ENCODE data around the gene AGAP3.

Gene AGAP3

DNA sequence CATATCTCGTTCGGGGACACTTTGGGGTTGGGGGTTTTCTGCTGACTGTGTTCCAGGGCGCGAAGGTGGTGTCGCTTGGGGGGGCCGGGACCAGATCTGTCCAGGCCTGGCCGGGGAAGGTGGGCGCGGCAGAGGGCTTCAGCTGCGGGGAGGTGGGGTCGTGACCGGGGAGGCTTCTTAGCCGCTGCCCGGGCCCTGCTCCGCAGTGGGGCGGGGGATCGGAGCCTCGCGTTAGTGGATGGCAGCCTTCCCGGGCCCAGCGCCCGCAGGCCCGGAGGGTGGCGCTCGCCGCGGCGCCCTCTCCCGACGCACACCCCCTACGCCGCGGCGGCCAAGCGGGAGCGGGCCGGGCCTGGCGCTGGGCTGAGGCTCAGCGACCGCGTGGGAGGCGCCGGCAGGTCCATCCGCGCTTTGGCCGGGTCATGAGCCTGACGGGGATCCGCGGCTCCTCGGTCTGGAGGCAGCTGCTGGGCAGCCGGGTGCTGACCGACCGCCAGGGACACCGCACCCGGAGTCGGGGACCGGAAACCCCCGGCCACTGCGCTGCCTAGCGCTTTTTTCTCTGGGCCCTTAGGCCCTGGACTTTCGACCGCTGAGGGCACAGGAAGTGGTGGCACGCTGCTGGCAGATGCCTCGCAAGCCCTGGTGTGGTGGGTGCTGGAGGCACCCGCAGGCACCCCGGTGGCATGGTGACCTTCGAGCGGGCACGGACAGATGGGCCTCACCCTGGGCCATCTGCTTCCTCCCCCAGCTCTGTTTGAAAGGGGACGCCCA lies 1.2 kb downstream of the AGAP3 start:
- no peak for DNase-seq (ENCODE audit: low read depth in 1 of 2, low spot score in 1 of 2)

DNA sequence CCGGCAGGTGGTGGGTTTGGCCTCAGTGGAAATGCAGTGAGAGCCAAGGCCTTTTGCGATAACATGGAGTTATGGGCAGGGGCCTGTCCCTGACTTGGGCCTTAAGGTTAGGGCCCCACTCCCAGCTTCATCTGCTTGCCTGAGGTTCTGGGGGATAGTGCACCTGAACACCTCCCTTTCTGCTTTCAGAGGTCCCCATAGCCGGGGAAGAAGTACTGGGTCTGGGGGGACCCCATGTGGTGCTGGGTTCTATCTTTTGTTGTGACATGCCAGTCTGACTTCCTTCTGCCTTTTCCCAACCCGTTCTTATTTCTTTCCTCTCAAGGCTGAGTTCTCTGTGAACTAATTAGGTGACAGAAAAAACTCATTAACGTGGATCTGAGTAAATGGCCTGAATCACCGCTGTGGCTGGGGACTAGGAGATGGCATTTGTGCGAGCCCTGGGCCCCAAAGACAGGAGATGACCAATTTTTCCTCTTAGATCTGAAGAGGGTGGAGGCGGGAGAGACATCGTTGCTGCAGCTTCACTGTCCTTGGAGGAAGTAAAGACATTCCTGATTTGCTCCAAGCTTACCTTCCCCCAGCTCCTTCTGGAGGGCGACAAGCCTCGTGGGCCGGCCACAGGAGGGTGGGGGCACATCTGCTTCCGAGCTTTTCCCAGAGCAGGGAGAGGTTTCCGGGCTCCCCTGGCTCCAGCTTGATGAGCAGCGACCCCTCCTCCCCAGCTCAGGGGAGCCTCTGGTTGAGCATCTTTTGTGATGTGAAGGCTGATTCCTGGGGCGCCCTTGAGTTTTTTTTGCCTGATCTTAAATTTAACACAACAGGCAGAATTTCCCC lies 2.0 kb downstream of the AGAP3 start:
- no peak for DNase-seq (ENCODE audit: low read depth in 1 of 2, low spot score in 1 of 2)

DNA sequence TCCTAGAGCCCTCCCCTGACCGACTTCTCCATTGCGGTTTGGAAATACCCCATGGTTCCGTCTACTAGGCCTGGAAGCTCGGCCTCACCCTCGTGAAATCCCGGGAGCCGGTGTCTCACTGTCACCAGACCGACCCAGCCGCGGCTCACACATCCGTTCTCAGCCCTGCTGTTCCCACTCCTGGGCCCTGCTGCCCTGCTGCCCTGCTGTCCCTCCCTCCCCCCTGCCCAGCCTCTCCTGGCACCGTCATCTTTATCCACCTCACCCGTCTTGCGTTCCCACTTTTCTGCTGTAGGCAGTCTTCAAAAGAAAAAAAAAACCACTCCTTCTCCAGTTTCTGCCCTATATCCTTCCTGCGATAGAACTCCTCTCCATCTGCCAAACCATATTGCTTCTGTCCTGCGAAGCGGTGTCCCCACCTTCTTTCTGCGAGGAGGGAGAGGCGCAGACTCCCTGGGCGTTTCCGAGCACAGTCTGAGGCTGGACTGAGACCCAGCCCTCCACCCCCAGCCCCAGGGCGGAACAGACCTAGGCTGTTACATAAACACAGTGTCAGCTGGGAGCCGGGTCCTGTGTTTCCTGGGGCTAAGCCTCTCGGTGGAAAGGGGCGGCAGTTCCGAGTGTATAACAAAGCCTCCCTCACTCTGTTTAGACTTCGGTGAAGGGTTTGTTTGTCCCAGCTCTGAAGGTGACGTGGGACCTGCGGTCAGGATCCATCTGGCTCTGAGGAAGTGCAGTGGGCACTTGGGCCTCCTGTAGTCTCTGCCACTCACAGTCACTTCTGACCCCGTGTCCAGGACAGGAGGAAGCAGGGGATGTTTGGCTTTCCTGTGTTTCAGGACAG lies 2.8 kb downstream of the AGAP3 start:
- no peak for DNase-seq (ENCODE audit: low read depth in 1 of 2, low spot score in 1 of 2)

DNA sequence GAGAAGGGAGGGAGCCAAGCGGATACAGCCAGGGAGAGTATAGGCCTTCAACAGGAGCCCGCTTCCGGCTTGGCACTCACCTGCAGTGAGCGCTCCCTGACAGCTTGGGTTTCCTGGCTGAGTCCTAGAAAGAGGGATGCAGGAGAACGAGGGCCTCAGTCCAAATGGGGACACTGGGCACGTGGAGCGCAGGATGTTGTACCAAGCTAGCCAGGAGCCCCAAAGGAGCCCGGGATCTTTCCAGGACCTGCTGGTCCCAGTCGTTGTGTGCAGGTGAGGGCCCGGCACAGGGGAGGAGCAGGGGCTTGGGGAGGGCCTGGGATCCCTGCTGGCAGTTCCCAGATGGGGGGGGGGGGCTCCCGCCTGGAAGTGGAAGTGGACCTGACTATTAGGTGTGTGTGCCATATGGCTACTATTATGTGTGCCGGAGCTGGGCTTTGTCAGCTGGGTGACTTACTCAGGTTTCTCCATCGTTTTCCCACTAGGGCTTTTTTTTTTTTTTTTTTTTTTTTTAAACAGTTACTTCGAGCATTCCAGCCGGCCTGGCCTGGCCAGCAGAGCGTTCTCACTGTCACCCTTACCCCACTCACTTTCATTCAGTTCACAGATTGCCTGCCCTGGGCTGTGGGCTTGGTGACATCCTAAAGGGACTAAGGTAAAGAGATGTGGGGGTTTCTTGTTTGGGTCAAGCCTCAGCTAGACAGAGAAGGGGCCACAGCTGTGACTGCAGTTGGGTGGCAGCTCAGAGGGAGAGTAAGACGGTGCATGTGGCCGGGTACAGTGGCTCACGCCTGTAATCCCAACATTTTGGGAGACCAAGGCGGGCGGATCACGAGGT lies 3.8 kb downstream of the AGAP3 start:
- no peak for DNase-seq (ENCODE audit: low read depth in 1 of 2, low spot score in 1 of 2)

DNA sequence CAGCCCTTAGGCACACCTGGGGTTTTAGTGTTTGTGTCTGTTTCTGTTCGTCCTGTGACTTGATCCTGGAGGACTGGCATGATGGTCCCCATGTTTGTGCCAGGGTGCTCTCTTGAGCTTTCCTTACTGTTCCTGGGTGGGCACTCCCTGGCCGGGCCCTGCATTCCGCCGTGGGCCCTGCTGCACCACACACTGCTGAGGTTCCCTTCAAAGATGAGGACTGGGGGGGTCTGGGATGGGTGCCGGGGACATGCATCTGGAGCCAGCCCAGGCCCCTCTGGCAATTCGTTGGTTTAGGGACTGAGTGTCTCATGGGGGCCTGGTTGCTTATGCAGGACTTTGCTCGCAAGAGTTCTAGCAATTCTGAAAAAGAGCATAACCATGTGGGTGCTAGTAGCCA lies 4.7 kb downstream of the AGAP3 start:
- DNase-seq (ENCODE audit: low read depth in 1 of 2, low spot score in 1 of 2) = no peak

DNA sequence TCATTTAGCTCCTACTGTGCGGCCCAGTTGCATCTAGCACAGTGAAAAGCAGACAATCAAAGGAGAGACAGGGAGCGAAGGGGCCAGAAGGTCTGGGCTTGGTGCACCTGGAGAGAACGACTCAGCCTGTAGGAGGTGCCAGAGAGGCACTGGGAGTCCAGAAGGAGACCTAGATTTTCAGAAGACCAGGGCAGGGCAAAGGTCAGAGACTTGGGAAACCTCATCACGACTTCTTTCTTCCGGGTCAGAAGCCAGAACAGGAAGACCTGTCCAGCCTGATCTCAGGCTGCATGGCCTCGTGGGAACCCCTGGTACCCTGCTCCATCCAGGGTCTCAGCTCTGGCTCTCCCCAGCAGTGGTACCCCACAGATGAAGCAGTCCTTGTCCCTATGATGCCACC lies 5.2 kb downstream of the AGAP3 start:
- no peak for DNase-seq (ENCODE audit: low read depth in 1 of 2, low spot score in 1 of 2)

DNA sequence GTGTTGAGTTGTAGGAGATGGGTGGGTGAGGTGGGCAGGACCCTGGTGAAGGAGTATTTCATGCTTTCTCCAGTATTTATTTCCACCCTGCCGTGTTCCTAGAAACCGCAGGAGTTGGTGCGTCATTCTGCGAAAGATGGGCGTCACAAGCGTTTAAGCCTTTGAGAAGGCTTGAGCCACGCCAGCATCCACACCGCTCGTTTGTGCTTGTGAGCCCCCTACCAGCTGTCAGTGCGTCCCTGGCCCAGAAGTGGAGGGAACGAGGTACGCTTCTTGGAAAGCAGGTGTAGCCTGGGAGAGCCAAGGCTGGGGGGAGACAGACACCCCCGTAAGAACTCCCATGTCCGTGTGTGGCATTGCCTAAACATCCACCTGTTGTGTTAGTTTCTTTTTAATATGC lies 5.7 kb downstream of the AGAP3 start:
- no peak for DNase-seq (ENCODE audit: low read depth in 1 of 2, low spot score in 1 of 2)

DNA sequence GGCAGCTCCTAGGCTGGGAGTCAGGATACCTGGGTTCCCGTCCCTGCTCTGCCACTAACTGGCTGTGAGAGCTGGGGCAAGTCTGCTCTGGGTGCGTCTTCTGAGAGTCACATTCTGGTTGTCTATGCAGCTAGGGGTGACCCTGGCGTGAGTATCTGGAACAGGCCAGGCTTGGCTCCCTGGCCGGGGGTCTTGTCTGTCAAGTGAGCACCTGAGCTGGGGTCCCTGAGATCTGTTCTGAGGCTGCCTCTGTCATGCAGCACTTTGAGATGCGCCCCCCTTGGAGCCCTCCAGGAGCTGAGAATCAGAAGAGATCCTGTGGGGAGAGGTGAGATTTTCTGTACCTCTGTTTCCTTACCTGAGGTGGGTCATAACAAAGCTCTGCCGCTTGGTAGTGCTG lies 7.5 kb downstream of the AGAP3 start:
- no peak for DNase-seq (ENCODE audit: low read depth in 1 of 2, low spot score in 1 of 2)

DNA sequence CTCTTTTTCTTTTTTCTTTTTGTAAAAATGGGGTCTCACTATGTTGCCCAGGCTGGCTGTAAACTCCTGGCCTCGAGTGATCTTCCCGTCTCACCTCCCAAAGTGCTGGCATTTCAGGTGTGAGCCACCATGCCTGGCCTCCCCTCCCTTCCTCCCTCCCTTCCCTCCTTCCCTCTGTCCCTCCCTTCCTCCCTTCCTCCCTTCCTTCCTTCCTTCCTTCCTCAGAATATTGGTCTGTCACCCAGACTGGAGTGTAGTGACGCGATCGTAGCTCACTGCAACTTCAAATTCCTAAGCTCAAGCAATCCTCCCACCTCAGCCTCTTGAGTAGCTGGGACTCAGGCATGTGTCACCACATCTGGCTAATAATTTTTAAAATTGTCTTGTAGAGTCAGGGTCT lies 8.4 kb downstream of the AGAP3 start:
- DNase-seq (ENCODE audit: low read depth in 1 of 2, low spot score in 1 of 2) = no peak

DNA sequence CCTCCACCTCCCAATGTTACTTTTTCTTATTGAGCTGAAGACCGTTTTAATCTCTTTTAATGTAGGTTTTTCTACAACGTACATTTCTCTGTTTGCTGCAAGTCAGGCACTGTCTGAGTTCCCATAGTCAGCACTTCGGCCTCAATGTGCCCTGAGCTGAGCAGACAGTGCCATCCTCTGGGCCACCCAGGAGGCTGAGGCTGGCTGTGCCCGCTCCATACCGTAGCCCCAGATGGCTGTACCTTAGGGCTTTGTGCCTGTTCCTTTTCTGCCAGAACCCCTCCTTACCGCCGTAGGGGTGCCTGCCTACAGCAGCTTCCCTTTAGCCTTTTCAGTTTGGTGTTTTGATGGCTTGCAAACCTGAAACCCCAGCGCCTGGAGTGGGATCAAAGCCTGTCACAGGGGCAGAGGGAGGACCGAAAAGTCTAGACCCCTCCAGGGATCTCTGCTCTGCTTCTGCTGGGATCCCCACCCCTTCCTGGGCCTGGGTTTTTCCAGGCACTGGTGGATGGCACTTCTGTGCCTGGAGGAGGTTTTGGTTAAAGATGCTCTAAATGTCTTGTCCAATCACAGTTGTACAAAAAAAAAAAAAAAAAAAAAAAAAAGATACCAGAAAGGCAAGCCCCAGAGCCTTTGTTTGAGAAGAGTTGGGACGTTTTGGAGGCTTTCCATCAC lies 9.0 kb downstream of the AGAP3 start:
- DNase-seq (ENCODE audit: low read depth in 1 of 2, low spot score in 1 of 2) = no peak

DNA sequence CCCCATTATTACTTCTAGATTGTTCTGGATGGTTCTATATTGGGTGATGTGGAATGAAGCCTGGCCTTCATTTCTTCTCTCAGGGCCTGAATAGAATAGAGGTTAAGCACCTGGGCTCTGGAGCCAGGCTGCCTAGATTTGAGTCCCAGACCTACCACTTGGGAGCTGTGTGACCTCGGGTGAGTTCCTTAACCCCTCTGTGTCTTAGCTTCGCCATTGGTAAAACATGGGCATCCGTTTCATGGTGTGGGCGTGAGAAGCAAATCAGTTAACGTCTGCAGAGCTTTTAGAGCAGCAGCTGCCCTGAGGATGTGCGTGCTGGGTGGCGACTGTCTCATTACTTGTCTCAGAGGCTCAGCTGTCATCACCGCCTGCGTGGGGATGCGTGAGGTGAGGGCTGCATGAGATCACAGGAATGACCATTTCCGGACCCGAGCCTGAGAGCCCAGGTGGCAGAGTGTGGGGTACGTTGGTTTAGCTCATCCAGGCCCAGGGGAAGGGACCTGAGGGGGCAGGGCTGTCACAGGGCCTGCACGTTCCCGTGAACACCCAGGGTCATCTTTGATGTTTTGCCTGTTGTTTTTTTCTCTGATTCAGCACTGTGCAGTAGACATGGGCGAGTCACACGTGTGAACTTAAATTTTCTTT lies 9.7 kb downstream of the AGAP3 start:
- no peak for DNase-seq (ENCODE audit: low read depth in 1 of 2, low spot score in 1 of 2)

DNA sequence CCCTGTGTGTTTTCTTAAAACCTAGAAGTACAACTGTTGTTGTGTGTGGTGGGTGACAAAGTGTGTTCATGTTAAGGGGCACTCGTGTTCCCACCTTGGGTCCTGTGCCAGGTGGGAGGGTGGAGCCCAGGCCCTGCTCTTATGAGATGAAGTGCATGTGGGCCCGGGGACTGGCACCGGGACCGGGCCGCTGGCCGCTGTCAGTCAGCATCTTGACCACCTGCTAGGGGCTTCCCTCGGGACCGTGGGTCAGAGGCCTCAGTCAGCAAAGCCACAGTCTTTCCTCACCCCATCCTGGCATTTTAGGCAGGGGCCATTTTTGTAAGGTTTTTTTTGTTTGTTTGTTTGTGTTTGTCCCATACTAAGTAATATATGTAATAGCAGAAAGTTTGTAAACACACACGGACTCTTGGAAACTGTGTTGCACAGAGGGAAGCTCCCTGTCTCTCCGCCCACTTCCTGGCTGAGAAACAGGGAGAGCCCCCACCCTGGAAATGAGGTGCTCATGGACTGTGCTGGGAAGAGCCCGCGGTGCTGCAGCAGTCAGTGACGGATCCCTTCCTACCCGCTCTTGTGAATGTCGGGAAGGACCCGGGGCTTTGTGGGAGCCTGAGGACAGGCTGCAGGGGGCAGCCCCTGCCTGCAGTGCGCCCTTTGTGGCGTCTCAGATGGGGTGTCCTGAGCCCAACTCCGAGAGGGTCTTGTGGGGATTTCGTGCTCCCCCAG lies 13.4 kb downstream of the AGAP3 start:
- no peak for DNase-seq (ENCODE audit: low read depth in 1 of 2, low spot score in 1 of 2)

DNA sequence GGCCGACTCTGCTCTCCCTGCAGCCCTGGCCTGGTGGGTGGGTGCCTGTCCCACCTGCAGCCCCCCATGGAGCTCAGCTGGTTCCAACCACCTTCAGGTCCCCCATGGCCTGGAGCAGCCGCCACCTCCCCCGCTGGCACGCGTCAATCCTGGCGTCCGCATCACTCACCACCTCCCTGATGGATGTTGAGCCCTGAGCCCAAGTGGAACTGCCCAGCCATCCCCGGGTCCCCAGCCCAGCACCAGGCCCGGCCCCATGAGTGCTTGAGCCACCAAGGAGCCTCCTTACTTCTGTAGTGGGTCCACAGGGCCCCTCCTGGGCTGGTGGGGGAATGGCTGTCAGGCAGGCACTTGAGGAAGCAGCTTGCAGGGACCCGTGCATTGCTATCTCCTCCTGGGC lies 14.6 kb downstream of the AGAP3 start:
- DNase-seq (ENCODE audit: low read depth in 1 of 2, low spot score in 1 of 2) = no peak

DNA sequence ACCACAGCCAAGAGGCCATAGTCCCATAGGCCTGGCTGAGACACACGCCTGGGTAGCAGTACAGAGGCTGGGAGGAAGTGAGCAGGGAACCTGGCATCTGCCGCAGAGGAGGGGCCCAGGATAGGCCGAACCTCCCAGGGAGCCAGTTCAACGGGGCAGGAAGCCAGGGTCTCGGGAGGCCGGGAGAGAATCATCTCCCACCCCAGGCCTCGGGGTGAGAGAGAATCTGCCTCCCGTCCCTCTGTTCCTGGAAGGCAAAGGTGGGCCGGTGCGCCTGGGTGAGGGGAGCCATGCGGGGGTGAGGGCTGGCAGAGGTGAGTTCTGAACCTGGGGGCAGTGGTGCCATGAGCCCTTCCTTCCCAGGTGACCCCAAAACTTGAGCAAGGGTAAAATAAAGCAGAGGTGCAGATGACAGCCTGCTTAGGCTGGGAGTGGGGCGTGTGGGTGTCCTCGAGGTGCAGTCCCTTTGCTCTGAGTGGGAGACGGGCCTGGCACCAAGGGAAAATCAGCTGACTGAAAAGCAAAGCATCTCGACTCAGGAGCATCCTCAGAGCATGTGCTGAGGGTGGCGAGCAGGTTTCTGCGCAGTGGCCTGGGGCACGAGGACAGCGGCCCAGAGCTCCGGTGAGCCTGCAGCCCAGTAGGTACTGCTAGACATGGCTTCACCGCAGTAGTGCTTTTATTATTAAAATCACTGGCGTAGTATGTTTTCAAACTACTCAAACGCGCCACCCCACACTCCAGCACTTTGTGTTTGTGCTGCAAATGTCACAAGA lies 15.5 kb downstream of the AGAP3 start:
- DNase-seq (ENCODE audit: low read depth in 1 of 2, low spot score in 1 of 2) = no peak

DNA sequence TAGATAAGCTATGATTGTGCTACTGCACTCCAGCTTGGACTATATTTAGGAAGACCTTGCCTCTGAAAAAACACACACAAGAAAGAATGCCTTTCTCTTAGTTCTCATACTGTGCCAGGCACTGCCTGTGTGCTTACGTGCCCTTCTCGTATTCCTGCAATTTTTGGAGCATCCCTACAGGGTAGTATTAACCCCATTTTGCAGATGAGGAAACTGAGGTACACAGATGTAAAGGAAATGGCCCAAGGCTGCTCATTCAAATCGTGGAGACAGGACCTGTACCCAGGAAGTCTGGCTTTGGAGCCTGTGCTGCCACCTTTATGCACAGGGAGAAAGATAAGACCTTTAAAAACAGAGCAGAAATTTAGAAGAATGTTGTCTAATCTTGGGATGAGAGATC lies 16.7 kb downstream of the AGAP3 start:
- DNase-seq (ENCODE audit: low read depth in 1 of 2, low spot score in 1 of 2) = no peak

DNA sequence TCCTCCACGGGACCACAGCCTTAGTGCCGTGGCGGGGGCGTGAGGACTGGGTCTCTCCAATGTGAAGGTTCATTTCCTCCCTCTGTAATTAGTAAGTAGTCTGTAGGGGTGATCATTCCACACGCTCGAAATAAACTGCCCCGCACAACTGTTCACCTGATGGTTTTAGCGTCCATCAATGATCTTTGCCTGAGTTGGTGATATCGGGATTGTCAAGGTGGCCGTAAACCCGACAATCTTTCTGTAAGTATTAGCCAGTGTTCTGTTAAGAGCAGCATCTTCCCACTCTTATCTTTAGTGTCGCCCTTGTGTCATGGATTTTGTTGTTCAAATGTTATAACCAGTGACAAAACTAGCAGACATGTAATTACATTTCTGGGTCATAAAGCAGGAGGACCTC lies 17.7 kb downstream of the AGAP3 start:
- DNase-seq (ENCODE audit: low read depth in 1 of 2, low spot score in 1 of 2) = no peak

DNA sequence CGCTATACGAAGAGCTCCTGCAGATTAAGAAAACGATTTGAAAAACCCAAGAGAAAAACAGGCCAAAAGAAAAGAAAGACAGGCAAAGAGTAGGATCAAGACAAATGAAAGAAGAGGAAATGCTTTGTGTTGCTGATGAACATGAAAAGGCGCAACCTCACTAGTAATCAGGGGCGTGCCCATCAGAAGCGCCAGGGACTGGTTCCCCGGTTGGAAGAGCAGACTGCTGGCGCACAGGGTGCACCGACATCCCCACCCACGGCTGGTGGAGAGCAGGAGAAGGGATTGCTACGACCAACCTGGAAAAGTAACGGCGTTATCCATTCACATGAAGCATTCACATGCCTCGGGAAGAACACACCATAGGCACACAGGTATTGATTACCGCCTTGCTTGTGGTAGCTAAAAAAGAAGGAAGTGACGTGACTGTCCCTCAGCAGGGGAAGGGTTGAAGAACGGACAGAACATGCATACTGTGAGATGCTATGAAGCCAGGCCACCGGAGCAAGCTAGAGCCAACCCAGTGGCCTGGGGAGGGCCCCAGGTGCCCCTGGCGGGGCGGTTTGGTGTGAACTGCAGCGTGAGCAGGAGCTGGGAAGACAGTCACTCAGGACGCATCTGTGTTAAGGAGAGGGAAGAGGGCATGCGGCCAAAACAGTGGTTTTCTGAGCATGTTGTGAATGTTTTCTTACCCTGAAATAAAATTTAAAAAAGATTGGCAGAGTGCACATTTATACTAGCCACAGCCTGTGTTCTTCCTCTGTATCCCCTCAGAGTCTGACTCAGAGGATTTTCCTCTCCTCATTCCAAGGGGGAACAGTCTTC lies 18.3 kb downstream of the AGAP3 start:
- DNase-seq (ENCODE audit: low read depth in 1 of 2, low spot score in 1 of 2) = no peak

DNA sequence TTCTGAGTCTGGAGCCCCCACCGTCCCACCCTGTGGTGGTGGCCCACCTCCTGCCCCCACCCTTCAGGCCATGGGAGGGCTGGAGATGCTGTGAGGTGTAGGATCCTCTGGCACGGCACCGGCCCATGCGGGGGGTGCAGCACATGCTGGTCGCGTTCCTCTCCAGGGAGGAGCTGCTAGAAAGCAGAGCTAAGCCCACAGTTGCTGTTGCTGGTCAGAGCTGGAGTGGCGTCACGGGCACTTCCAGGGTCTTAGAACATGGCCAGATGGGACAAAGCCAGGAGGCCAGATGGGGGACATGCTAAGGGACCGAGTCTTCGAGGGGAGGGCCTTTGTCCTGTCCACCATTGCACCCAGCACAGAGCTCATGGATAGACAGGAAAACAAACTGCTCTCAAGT lies 21.6 kb downstream of the AGAP3 start:
- no peak for DNase-seq (ENCODE audit: low read depth in 1 of 2, low spot score in 1 of 2)

All from activated CD4-positive, alpha-beta T cell treated with anti-CD3 and anti-CD28 coated beads, Interleukin-2, amount 50 U/mL, for 24 hours (primary cell).